ENCODE results near the gene RASEF.

Gene RASEF

GRCh38 chr9:83034587-83034986, 28.4 kb downstream of the RASEF start:
- no peak overlapping the region for H3K27ac ChIP-seq (ENCODE audit: low read length)
- H3K4me2 ChIP-seq (ENCODE audit: insufficient read depth, low read length): no peak overlapping the region
- H3K4me3 ChIP-seq (ENCODE audit: low read depth in 1 of 2, low read length in 2 of 2): no peak overlapping the region
- H3K9me3 ChIP-seq (ENCODE audit: insufficient read depth, low read length, severe bottlenecking): no peaks in the 10 kb centered on the region
- no peaks in the 10 kb centered on the region for H4K20me1 ChIP-seq (ENCODE audit: insufficient read depth, low read length)
- no peaks in the 10 kb centered on the region for H3K36me3 ChIP-seq (ENCODE audit: insufficient read depth, low read length)
- no peak overlapping the region for H2AFZ ChIP-seq (ENCODE audit: low read depth, low read length)
- no peaks in the 10 kb centered on the region for H3K4me1 ChIP-seq (ENCODE audit: insufficient read depth, low read length)
- TF ChIP-seq EZH2 (IDR thresholded peaks at IDR 0.05; ENCODE audit: borderline replicate concordance, low read depth, low read length, severe bottlenecking): no peak
- TF ChIP-seq, protein P1, sequence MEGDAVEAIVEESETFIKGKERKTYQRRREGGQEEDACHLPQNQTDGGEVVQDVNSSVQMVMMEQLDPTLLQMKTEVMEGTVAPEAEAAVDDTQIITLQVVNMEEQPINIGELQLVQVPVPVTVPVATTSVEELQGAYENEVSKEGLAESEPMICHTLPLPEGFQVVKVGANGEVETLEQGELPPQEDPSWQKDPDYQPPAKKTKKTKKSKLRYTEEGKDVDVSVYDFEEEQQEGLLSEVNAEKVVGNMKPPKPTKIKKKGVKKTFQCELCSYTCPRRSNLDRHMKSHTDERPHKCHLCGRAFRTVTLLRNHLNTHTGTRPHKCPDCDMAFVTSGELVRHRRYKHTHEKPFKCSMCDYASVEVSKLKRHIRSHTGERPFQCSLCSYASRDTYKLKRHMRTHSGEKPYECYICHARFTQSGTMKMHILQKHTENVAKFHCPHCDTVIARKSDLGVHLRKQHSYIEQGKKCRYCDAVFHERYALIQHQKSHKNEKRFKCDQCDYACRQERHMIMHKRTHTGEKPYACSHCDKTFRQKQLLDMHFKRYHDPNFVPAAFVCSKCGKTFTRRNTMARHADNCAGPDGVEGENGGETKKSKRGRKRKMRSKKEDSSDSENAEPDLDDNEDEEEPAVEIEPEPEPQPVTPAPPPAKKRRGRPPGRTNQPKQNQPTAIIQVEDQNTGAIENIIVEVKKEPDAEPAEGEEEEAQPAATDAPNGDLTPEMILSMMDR (IDR thresholded peaks at IDR 0.05; ENCODE audit: borderline replicate concordance, extremely low read depth, low read length, poor library complexity, severe bottlenecking): no peak
- ATAC-seq (ENCODE audit: insufficient read depth, low read depth): no peak
- no peak for DNase-seq
- no peak overlapping the region for H3K9ac ChIP-seq (ENCODE audit: low read depth, low read length)
- peaks cover 3% of the 10 kb centered on the region for H3K27me3 ChIP-seq (ENCODE audit: insufficient read depth, low read length, poor library complexity)
- H3K79me2 ChIP-seq (ENCODE audit: insufficient read depth, low read length): no peaks in the 10 kb centered on the region

DNA sequence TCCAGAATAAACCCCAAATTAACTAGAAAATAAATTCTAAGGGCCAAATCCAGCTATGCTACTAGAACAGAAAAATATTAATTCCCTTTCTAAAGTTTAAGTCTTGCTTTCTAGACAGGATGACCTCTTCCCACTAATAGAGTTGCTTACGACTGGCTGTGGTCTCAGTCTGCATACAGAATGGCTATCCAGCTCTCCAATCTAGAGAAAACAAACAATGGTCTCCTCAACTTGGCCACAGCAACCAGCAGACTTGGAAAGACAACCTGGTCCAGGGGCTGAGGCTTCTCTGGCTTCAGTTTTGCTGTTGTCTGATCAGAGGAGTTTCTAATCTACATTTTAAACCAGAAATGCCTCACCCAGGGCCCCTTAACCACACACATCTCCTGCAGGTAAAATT, 28.9 kb downstream of the RASEF start:
- Histone ChIP-seq H3K79me2 (ENCODE audit: insufficient read depth, low read length) (no peaks in the 10 kb centered on the region), H3K4me1 (ENCODE audit: insufficient read depth, low read length) (no peaks in the 10 kb centered on the region), H3K4me3 (ENCODE audit: low read depth in 1 of 2, low read length in 2 of 2) (no peak overlapping the region), H2AFZ (ENCODE audit: low read depth, low read length) (no peak overlapping the region), H3K36me3 (ENCODE audit: insufficient read depth, low read length) (no peaks in the 10 kb centered on the region), H3K9me3 (ENCODE audit: insufficient read depth, low read length, severe bottlenecking) (no peaks in the 10 kb centered on the region), H4K20me1 (ENCODE audit: insufficient read depth, low read length) (no peaks in the 10 kb centered on the region), H3K4me2 (ENCODE audit: insufficient read depth, low read length) (no peak overlapping the region), H3K9ac (ENCODE audit: low read depth, low read length) (no peak overlapping the region), H3K27ac (ENCODE audit: low read length) (no peak overlapping the region), H3K27me3 (ENCODE audit: insufficient read depth, low read length, poor library complexity) (peaks cover 3% of the 10 kb centered on the region)
- DNase-seq (no peak), ATAC-seq (ENCODE audit: insufficient read depth, low read depth) (no peak)
- TF ChIP-seq, protein P1 (IDR thresholded peaks at IDR 0.05; ENCODE audit: borderline replicate concordance, extremely low read depth, low read length, poor library complexity, severe bottlenecking): no peak
- TF ChIP-seq EZH2 (IDR thresholded peaks at IDR 0.05; ENCODE audit: borderline replicate concordance, low read depth, low read length, severe bottlenecking): no peak

GRCh38 chr9:83032065-83032625, 30.8 kb downstream of the RASEF start:
- TF ChIP-seq, protein P1 (IDR thresholded peaks at IDR 0.05; ENCODE audit: borderline replicate concordance, extremely low read depth, low read length, poor library complexity, severe bottlenecking): no peak
- TF ChIP-seq EZH2 (IDR thresholded peaks at IDR 0.05; ENCODE audit: borderline replicate concordance, low read depth, low read length, severe bottlenecking): no peak

More at GRCh38 chr9:83032065-83032625, 30.8 kb downstream of the RASEF start:
- H3K4me3 ChIP-seq (ENCODE audit: low read depth in 1 of 2, low read length in 2 of 2): no peak overlapping the region
- H4K20me1 ChIP-seq (ENCODE audit: insufficient read depth, low read length): no peaks in the 10 kb centered on the region
- H3K27ac ChIP-seq (ENCODE audit: low read length): no peak overlapping the region
- no peaks in the 10 kb centered on the region for H3K36me3 ChIP-seq (ENCODE audit: insufficient read depth, low read length)
- no peaks in the 10 kb centered on the region for H3K79me2 ChIP-seq (ENCODE audit: insufficient read depth, low read length)
- no peaks in the 10 kb centered on the region for H3K4me1 ChIP-seq (ENCODE audit: insufficient read depth, low read length)
- no peak for DNase-seq
- no peak overlapping the region for H2AFZ ChIP-seq (ENCODE audit: low read depth, low read length)
- no peak overlapping the region for H3K9ac ChIP-seq (ENCODE audit: low read depth, low read length)
- no peak overlapping the region for H3K4me2 ChIP-seq (ENCODE audit: insufficient read depth, low read length)
- H3K27me3 ChIP-seq (ENCODE audit: insufficient read depth, low read length, poor library complexity): peaks cover 3% of the 10 kb centered on the region
- H3K9me3 ChIP-seq (ENCODE audit: insufficient read depth, low read length, severe bottlenecking): no peaks in the 10 kb centered on the region
- ATAC-seq (ENCODE audit: insufficient read depth, low read depth): no peak
